ENCODE measurements around the gene ARMC12. TPM values are rescaled to one million over a fixed set of nuclear protein-coding genes. Genes with fewer than 3 reads are reported as not detected.

ARMC12 gene
- total and polyA plus RNA-seq, 2 donors (not counting 1 experiment from before 2014, with no cell fraction given): 0.17 to 0.50 TPM

GRCh38 chr6:35746516-35746915 is 9.7 kb downstream of the ARMC12 start:
- Histone ChIP-seq H4K20me1 (ENCODE audit: control insufficient read depth, extremely low read depth, insufficient read depth, low read length) (no peaks in the 10 kb centered on the region), H3K36me3 (ENCODE audit: control insufficient read depth, insufficient read depth, low read length) (no peaks in the 10 kb centered on the region), H2AFZ (ENCODE audit: low read length) (no peak overlapping the region), H3K9ac (ENCODE audit: insufficient read depth, low read length) (no peak overlapping the region), H3K4me1 (ENCODE audit: control insufficient read depth, extremely low read depth, insufficient read depth, low read length) (no peaks in the 10 kb centered on the region), H3K27ac (ENCODE audit: insufficient read depth, low read length) (no peak overlapping the region), H3K4me3 (replicated peaks in 1 of 4; ENCODE audit: control extremely low read depth in 1 of 4, insufficient read depth in 1 of 4, low read depth in 3 of 4, low read length in 4 of 4) (no peak overlapping the region), H3K27me3 (ENCODE audit: control insufficient read depth, insufficient read depth, low read length) (peaks cover 8% of the 10 kb centered on the region), H3K79me2 (ENCODE audit: control insufficient read depth, insufficient read depth, low read length) (no peaks in the 10 kb centered on the region), H3K4me2 (ENCODE audit: extremely low read depth, insufficient read depth, low read length) (no peak overlapping the region), H3K9me3 (ENCODE audit: control insufficient read depth, insufficient read depth, low read depth, low read length) (no peaks in the 10 kb centered on the region)
- no peak for DNase-seq (ENCODE audit: low read depth in 2 of 2)
- TF ChIP-seq CTCF (conservative IDR thresholded peaks at IDR 0.05 in 1 of 2, IDR thresholded peaks at IDR 0.05 in 1 of 2; ENCODE audit: low read depth in 1 of 2, low read length in 2 of 2) (no peak), EZH2 (IDR thresholded peaks at IDR 0.05; ENCODE audit: low read length, missing control alignments) (no peak)

- Histone ChIP-seq H3K36me3 (ENCODE audit: control insufficient read depth, insufficient read depth, low read length) (no peaks in the 10 kb centered on the region), H3K4me2 (ENCODE audit: extremely low read depth, insufficient read depth, low read length) (no peak overlapping the region), H3K27ac (ENCODE audit: insufficient read depth, low read length) (no peak overlapping the region), H3K9ac (ENCODE audit: insufficient read depth, low read length) (no peak overlapping the region), H4K20me1 (ENCODE audit: control insufficient read depth, extremely low read depth, insufficient read depth, low read length) (no peaks in the 10 kb centered on the region), H3K79me2 (ENCODE audit: control insufficient read depth, insufficient read depth, low read length) (no peaks in the 10 kb centered on the region), H3K4me1 (ENCODE audit: control insufficient read depth, extremely low read depth, insufficient read depth, low read length) (no peaks in the 10 kb centered on the region), H3K9me3 (ENCODE audit: control insufficient read depth, insufficient read depth, low read depth, low read length) (no peaks in the 10 kb centered on the region), H3K4me3 (replicated peaks in 1 of 4; ENCODE audit: control extremely low read depth in 1 of 4, insufficient read depth in 1 of 4, low read depth in 3 of 4, low read length in 4 of 4) (no peak overlapping the region), H3K27me3 (ENCODE audit: control insufficient read depth, insufficient read depth, low read length) (peaks cover 8% of the 10 kb centered on the region), H2AFZ (ENCODE audit: low read length) (no peak overlapping the region)
- no peak for DNase-seq (ENCODE audit: low read depth in 2 of 2)
- TF ChIP-seq CTCF (conservative IDR thresholded peaks at IDR 0.05 in 1 of 2, IDR thresholded peaks at IDR 0.05 in 1 of 2; ENCODE audit: low read depth in 1 of 2, low read length in 2 of 2): no peak
- no peak for TF ChIP-seq EZH2 (IDR thresholded peaks at IDR 0.05; ENCODE audit: low read length, missing control alignments)
Observed at GRCh38 chr6:35747877-35748276, 11.0 kb downstream of the ARMC12 start.

GRCh38 chr6:35750557-35750956 is 13.7 kb downstream of the ARMC12 start:
- Histone ChIP-seq H4K20me1 (ENCODE audit: control insufficient read depth, extremely low read depth, insufficient read depth, low read length) (no peaks in the 10 kb centered on the region), H3K4me1 (ENCODE audit: control insufficient read depth, extremely low read depth, insufficient read depth, low read length) (no peaks in the 10 kb centered on the region), H3K9ac (ENCODE audit: insufficient read depth, low read length) (no peak overlapping the region), H3K9me3 (ENCODE audit: control insufficient read depth, insufficient read depth, low read depth, low read length) (no peaks in the 10 kb centered on the region), H3K79me2 (ENCODE audit: control insufficient read depth, insufficient read depth, low read length) (no peaks in the 10 kb centered on the region), H2AFZ (ENCODE audit: low read length) (no peak overlapping the region), H3K36me3 (ENCODE audit: control insufficient read depth, insufficient read depth, low read length) (no peaks in the 10 kb centered on the region), H3K27me3 (ENCODE audit: control insufficient read depth, insufficient read depth, low read length) (peaks cover 8% of the 10 kb centered on the region), H3K4me3 (replicated peaks in 1 of 4; ENCODE audit: control extremely low read depth in 1 of 4, insufficient read depth in 1 of 4, low read depth in 3 of 4, low read length in 4 of 4) (no peak overlapping the region), H3K27ac (ENCODE audit: insufficient read depth, low read length) (no peak overlapping the region), H3K4me2 (ENCODE audit: extremely low read depth, insufficient read depth, low read length) (no peak overlapping the region)
- no peak for TF ChIP-seq CTCF (conservative IDR thresholded peaks at IDR 0.05 in 1 of 2, IDR thresholded peaks at IDR 0.05 in 1 of 2; ENCODE audit: low read depth in 1 of 2, low read length in 2 of 2)
- TF ChIP-seq EZH2 (IDR thresholded peaks at IDR 0.05; ENCODE audit: low read length, missing control alignments): no peak
- no peak for DNase-seq (ENCODE audit: low read depth in 2 of 2)

All from fibroblast of lung (primary cell).